ENCODE data around the gene ZNF57.
A peak's percentile ranks its signal among the peaks of the same experiment; 100 is the strongest.
"Not testable (repeated sequence)": the region's sequence is repeated elsewhere in the genome, so short reads cannot be mapped to it uniquely, and the experiment has no call there.

Gene ZNF57

DNA sequence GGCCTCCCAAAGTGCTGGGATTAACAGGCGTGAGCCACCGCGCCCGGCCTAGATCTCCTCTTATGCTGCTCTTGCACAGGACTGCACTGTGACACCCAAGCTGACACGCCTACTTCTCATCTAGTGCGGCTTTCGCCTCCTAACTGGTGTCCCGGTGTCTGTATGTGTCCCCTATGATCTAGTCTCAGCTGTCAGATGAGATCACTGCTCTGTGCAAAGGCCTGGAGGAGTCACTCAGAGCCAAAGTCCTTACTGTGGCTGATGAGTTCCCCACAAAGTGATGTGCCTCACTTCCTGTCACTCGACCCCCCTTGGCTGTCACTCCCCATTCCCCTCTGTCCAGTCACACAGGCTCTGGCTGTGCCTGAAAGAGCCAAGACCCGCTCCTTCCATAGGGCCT, 31.1 kb upstream of the ZNF57 start:
- no peak overlapping the region for H3K4me3 ChIP-seq (ENCODE audit: low read depth in 1 of 2, low read length in 2 of 2)
- no peaks in the 10 kb centered on the region for H3K9me3 ChIP-seq (ENCODE audit: control insufficient read depth in 1 of 2, low read length in 2 of 2)
- H3K36me3 ChIP-seq (ENCODE audit: control insufficient read depth in 1 of 2, insufficient read depth in 2 of 2, low read length in 2 of 2): no peaks in the 10 kb centered on the region
- no peak overlapping the region for H3K27ac ChIP-seq (ENCODE audit: low read length)
- H3K27me3 ChIP-seq (ENCODE audit: low read depth, low read length): no peaks in the 10 kb centered on the region
- no peaks in the 10 kb centered on the region for H3K4me1 ChIP-seq (ENCODE audit: control insufficient read depth in 1 of 2, insufficient read depth in 2 of 2, low read length in 2 of 2)

DNA sequence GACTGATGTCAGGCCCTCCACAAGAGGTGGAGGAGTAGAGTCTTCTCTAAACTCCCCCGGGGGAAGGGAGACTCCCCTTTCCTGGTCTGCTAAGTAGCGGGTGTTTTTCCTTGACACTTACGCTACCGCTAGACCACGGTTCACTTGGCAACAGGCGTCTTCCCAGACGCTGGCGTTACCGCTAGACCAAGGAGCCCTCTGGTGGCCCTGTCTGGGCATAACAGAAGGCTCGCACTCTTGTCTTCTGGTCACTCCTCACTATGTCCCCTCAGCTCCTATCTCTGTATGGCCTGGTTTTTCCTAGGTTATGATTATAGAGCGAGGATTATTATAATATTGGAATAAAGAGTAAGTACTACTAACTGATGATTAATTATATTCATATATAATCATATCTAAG, 28.6 kb upstream of the ZNF57 start:
- H3K4me1 ChIP-seq (ENCODE audit: control insufficient read depth in 1 of 2, insufficient read depth in 2 of 2, low read length in 2 of 2); H3K4me3 ChIP-seq (ENCODE audit: low read depth in 1 of 2, low read length in 2 of 2); H3K9me3 ChIP-seq (ENCODE audit: control insufficient read depth in 1 of 2, low read length in 2 of 2); H3K27ac ChIP-seq (ENCODE audit: low read length); H3K36me3 ChIP-seq (ENCODE audit: control insufficient read depth in 1 of 2, insufficient read depth in 2 of 2, low read length in 2 of 2); H3K27me3 ChIP-seq (ENCODE audit: low read depth, low read length): not testable (repeated sequence)

DNA sequence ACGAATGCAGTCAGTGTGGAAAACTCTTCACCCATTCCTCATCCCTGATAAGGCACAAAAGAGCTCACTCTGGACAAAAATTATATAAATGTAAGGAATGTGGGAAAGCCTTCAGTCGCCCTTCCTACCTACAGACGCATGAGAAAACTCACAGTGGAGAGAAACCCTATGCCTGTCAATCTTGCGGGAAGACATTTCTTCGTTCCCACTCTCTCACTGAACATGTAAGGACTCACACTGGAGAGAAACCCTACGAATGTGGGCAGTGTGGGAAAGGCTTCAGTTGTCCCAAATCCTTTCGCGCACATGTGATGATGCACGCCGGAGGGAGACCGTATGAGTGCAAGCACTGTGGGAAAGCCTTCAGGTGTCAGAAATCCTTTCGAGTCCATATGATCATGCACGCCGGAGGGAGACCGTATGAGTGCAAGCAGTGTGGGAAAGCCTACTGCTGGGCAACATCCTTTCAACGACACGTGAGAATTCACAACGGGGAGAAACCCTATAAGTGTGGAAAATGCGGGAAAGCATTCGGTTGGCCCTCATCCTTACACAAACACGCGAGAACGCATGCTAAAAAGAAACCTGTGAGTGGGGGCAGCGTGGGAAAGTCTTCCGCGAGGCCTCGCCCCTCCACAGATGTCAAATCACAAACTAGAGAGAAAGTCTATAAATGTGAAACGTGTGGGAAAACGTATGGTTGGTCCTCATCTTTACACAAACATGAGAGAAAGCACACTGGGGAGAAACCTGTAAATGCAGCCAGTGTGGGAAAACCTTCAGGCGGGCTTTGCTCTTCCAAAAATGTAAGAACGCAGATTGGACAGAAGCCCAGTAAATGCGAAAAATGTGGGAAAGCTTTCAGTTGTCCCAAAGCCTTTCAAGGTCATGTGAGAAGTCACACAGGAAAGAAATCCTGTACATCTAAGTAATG, 23.1 kb upstream of the ZNF57 start:
- Histone ChIP-seq H3K27ac (ENCODE audit: low read length) (no peak overlapping the region), H3K27me3 (ENCODE audit: low read depth, low read length) (no peaks in the 10 kb centered on the region), H3K4me1 (ENCODE audit: control insufficient read depth in 1 of 2, insufficient read depth in 2 of 2, low read length in 2 of 2) (no peaks in the 10 kb centered on the region), H3K9me3 (ENCODE audit: control insufficient read depth in 1 of 2, low read length in 2 of 2) (peaks cover 11 to 24% of the 10 kb centered on the region in 2 donors), H3K4me3 (ENCODE audit: low read depth in 1 of 2, low read length in 2 of 2) (peak overlapping the region in 1 of 2 donors; percentile 26), H3K36me3 (ENCODE audit: control insufficient read depth in 1 of 2, insufficient read depth in 2 of 2, low read length in 2 of 2) (no peaks in the 10 kb centered on the region)

DNA sequence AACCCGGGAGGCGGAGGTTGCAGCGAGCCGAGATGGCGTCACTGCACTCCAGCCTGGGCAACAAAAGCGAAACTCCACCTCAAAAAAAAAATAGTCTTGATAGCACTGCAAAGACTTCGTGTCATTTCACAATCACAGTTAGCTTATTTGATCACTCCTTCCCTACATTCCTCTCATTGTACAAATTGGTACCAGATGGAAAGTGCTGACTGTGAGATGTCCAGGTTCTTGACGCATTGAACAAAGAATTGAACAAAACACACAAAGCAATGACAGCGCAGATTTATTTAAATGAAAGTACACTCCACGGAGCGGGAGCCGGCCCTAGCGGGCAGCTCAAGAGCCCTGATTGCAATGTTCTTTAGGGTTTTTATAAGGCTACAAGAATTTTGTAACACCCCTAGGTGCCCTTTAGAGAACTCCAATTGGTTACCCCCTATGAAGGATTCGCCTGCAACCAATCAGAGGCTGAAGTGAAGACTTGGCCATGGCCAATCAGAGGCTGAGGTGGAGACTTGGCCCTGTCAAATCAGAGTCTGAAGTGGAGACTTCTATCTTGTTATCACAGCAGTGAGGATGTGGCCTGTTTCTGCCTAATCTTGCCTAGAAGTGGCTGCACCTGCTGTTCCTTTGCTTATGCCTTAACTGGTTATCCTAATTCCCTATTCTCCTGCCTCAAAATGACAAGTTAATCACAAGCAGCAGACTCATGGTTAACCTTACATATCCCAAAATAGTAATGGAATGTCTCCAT, 16.9 kb upstream of the ZNF57 start:
- Histone ChIP-seq H3K9me3 (ENCODE audit: control insufficient read depth in 1 of 2, low read length in 2 of 2) (peaks cover 0 to 4% of the 10 kb centered on the region in 2 donors), H3K36me3 (ENCODE audit: control insufficient read depth in 1 of 2, insufficient read depth in 2 of 2, low read length in 2 of 2) (no peaks in the 10 kb centered on the region), H3K27ac (ENCODE audit: low read length) (no peak overlapping the region), H3K4me3 (ENCODE audit: low read depth in 1 of 2, low read length in 2 of 2) (no peak overlapping the region), H3K27me3 (ENCODE audit: low read depth, low read length) (no peaks in the 10 kb centered on the region), H3K4me1 (ENCODE audit: control insufficient read depth in 1 of 2, insufficient read depth in 2 of 2, low read length in 2 of 2) (no peaks in the 10 kb centered on the region)

DNA sequence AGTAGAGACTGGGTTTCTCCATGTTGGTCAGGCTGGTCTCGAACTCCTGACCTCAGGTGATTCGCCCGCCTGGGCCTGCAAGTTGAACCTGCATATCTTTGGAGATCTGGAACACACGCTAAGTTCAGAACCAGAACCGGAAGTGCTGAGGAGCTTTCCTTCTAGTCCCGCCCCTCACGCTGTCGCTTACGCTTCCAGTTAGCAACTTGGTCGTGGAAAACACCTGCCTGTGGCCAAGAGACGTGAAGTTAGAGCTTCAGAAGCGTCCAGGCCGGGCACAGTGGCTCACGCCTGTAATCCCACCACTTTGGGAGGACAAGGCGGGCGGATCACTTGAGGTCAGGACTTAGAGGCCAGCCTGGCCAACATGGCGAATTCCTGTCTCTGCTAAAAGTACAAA, 15.0 kb upstream of the ZNF57 start:
- Histone ChIP-seq H3K4me1 (ENCODE audit: control insufficient read depth in 1 of 2, insufficient read depth in 2 of 2, low read length in 2 of 2) (no peaks in the 10 kb centered on the region), H3K4me3 (ENCODE audit: low read depth in 1 of 2, low read length in 2 of 2) (no peak overlapping the region), H3K9me3 (ENCODE audit: control insufficient read depth in 1 of 2, low read length in 2 of 2) (no peaks in the 10 kb centered on the region), H3K36me3 (ENCODE audit: control insufficient read depth in 1 of 2, insufficient read depth in 2 of 2, low read length in 2 of 2) (no peaks in the 10 kb centered on the region), H3K27me3 (ENCODE audit: low read depth, low read length) (no peaks in the 10 kb centered on the region), H3K27ac (ENCODE audit: low read length) (no peak overlapping the region)

DNA sequence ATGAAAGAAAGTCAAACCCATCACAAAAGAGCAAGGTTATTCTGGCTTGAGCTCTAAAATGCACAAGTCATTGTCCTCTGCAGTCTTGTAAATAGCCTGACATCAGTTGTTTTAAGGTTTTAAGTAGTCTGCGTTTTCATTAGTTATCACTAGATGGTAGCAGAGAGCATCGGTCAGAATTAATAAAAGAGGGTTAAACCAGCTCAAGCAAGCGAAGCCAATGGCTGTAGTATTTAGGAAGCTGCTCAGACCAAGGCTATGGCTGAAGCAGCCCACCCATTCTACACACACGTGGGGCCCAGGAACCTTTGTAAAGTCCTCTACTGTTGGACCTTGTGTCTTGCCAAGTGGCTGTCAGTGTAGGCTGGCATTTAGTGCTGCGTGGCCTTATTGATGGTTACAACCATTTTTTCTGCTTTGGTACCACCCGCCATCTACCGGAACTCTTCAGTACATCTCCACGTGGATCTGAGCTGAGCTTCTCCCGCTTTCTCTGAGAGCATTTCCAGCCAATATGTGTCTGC, 13.3 kb upstream of the ZNF57 start:
- no peak overlapping the region for H3K27ac ChIP-seq (ENCODE audit: low read length)
- no peaks in the 10 kb centered on the region for H3K36me3 ChIP-seq (ENCODE audit: control insufficient read depth in 1 of 2, insufficient read depth in 2 of 2, low read length in 2 of 2)
- no peak overlapping the region for H3K4me3 ChIP-seq (ENCODE audit: low read depth in 1 of 2, low read length in 2 of 2)
- H3K4me1 ChIP-seq (ENCODE audit: control insufficient read depth in 1 of 2, insufficient read depth in 2 of 2, low read length in 2 of 2): no peaks in the 10 kb centered on the region
- no peaks in the 10 kb centered on the region for H3K27me3 ChIP-seq (ENCODE audit: low read depth, low read length)
- H3K9me3 ChIP-seq (ENCODE audit: control insufficient read depth in 1 of 2, low read length in 2 of 2): no peaks in the 10 kb centered on the region

DNA sequence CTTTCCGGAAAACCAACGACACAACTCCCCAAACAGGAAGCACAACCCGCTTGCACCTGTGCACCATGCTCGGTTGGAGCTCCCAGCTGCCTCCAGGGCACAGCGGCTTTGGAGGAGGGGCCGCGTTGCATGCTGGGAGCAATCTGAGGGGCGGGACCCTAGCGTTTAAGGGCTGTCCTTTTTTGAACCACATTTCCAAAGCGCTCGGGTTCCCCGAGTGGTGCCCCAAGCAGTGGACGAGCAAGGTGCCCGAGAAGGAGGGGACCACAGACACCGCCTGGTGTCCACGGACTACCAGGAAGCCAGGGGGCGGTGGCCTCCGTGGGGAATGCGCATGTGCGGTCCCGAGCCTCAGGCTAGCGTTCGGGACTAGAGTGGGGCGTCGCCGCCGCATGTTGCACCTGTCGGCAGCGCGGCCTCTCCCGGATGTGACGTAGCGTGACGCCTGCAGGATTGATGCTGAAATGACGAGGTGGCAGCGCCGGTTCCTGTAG, 11.9 kb upstream of the ZNF57 start:
- Histone ChIP-seq H3K4me3 (ENCODE audit: low read depth in 1 of 2, low read length in 2 of 2) (peak overlapping the region in 1 of 2 donors; percentile 45), H3K27me3 (ENCODE audit: low read depth, low read length) (no peaks in the 10 kb centered on the region), H3K4me1 (ENCODE audit: control insufficient read depth in 1 of 2, insufficient read depth in 2 of 2, low read length in 2 of 2) (no peaks in the 10 kb centered on the region), H3K9me3 (ENCODE audit: control insufficient read depth in 1 of 2, low read length in 2 of 2) (no peaks in the 10 kb centered on the region), H3K27ac (ENCODE audit: low read length) (no peak overlapping the region), H3K36me3 (ENCODE audit: control insufficient read depth in 1 of 2, insufficient read depth in 2 of 2, low read length in 2 of 2) (no peaks in the 10 kb centered on the region)

DNA sequence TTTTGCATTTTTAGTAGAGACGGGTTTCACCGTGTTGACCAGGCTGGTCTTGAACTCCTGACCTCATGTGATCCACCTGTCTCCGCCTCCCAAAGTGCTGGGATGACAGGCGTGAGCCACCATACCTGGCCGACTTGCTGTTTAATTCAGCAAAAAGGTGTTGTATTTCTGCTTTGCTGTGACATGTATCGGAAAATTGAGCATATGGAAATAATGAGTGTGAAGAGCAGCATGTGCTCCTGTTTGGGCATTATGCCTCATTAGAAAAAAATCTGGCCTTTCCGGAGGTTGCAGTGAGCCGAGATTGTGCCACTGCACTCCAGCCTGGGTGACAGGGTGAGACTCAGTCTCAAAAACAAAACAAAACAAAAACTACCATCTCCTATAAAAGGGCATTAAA, 10.2 kb upstream of the ZNF57 start:
- not testable (repeated sequence) for H3K27ac ChIP-seq (ENCODE audit: low read length); H3K4me1 ChIP-seq (ENCODE audit: control insufficient read depth in 1 of 2, insufficient read depth in 2 of 2, low read length in 2 of 2); H3K27me3 ChIP-seq (ENCODE audit: low read depth, low read length); H3K4me3 ChIP-seq (ENCODE audit: low read depth in 1 of 2, low read length in 2 of 2); H3K9me3 ChIP-seq (ENCODE audit: control insufficient read depth in 1 of 2, low read length in 2 of 2); H3K36me3 ChIP-seq (ENCODE audit: control insufficient read depth in 1 of 2, insufficient read depth in 2 of 2, low read length in 2 of 2)

DNA sequence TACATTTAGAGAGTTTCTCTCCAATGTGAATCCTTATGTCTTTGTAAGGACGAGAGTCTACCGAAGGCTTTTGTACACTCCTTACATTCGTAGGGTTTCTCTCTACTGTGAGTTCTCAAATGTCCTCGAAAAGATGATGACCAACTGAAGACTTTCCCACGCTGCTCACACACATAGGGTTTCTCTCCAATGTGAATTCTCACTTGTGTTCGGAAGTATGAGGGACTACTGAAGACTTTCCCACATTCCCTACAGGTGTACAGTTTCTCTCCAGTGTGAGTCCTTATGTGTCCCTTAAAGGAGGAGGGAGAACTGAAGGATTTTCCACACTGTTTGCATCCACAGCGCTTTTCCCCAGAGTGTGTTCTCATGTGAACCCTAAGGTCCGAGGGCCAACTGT, 4.0 kb upstream of the ZNF57 start:
- H3K36me3 ChIP-seq (ENCODE audit: control insufficient read depth in 1 of 2, insufficient read depth in 2 of 2, low read length in 2 of 2): no peaks in the 10 kb centered on the region
- H3K4me3 ChIP-seq (ENCODE audit: low read depth in 1 of 2, low read length in 2 of 2): no peak overlapping the region
- H3K4me1 ChIP-seq (ENCODE audit: control insufficient read depth in 1 of 2, insufficient read depth in 2 of 2, low read length in 2 of 2): peaks cover 0 to 4% of the 10 kb centered on the region in 2 donors
- H3K9me3 ChIP-seq (ENCODE audit: control insufficient read depth in 1 of 2, low read length in 2 of 2): peaks cover 7% of the 10 kb centered on the region in 2 donors
- H3K27me3 ChIP-seq (ENCODE audit: low read depth, low read length): no peaks in the 10 kb centered on the region
- no peak overlapping the region for H3K27ac ChIP-seq (ENCODE audit: low read length)

DNA sequence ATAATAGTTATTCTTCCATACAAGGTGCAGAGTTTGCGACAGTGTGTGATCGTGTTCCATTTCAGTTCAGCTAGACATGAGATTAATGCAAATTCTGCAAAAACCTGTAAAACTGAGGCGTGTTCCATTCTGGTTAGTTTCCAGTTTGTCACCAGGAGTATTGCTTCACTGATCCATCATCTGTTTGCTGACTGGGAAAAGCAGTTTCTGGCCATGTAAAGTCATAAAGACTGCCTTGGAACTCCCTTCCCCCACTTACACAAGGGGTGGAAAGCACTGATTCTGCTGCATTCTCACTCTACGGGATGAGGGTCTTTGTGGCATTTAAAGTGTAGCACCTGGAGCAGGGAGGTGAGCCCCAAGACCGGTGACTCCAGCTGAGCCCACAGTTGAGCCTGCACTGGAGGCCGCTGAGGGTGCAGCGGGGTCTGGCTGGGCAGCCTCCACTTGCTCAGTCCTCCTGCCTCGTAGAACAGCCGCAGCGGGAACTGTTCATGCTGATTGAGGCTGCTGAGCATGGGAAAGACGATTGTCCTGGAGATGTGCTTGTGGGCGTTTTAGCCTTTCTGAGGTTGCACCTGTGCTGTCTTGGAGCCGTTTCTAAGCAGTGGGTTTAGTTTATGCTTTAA, 2.0 kb downstream of the ZNF57 start:
- H3K9me3 ChIP-seq (ENCODE audit: control insufficient read depth in 1 of 2, low read length in 2 of 2): no peaks in the 10 kb centered on the region
- H3K4me3 ChIP-seq (ENCODE audit: low read depth in 1 of 2, low read length in 2 of 2): no peak overlapping the region
- H3K27me3 ChIP-seq (ENCODE audit: low read depth, low read length): no peaks in the 10 kb centered on the region
- H3K27ac ChIP-seq (ENCODE audit: low read length): no peak overlapping the region
- peaks cover 0 to 8% of the 10 kb centered on the region in 2 donors for H3K4me1 ChIP-seq (ENCODE audit: control insufficient read depth in 1 of 2, insufficient read depth in 2 of 2, low read length in 2 of 2)
- H3K36me3 ChIP-seq (ENCODE audit: control insufficient read depth in 1 of 2, insufficient read depth in 2 of 2, low read length in 2 of 2): no peaks in the 10 kb centered on the region

DNA sequence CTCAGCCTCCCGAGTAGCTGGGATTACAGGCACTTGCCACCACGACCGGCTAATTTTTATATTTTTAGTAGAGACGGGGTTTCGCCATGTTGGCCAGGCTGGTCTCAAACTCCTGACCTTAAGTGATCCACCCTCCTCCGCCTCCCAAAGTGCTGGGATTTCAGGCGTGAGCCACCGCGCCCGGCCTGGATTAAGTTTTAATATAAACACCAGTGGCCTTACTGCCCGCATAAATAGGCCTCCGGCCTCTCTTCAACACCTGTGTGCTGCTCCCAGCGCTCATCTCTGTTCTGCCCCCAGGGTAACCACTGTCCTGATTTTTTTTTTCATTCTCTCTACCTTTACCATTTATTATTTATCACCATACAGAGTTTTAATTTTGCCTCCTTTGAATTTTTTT, 2.6 kb downstream of the ZNF57 start:
- not testable (repeated sequence) for H3K36me3 ChIP-seq (ENCODE audit: control insufficient read depth in 1 of 2, insufficient read depth in 2 of 2, low read length in 2 of 2); H3K27ac ChIP-seq (ENCODE audit: low read length); H3K4me3 ChIP-seq (ENCODE audit: low read depth in 1 of 2, low read length in 2 of 2); H3K4me1 ChIP-seq (ENCODE audit: control insufficient read depth in 1 of 2, insufficient read depth in 2 of 2, low read length in 2 of 2); H3K27me3 ChIP-seq (ENCODE audit: low read depth, low read length); H3K9me3 ChIP-seq (ENCODE audit: control insufficient read depth in 1 of 2, low read length in 2 of 2)

Data from muscle layer of duodenum (tissue), 2 donors.